HG03025 (cell line): Measurements from ENCODE around the gene TOR1B.

Experiments used
- ATAC-seq: cut with Tn5 transposase; IDR thresholded peaks from one replicate; pipeline ENCODE4 v1.9.1; 2021; ENCODE audit warnings: mild to moderate bottlenecking, moderate library complexity; ENCODE audit not compliant: unreplicated experiment, low FRiP score

The TOR1B gene

DNA sequence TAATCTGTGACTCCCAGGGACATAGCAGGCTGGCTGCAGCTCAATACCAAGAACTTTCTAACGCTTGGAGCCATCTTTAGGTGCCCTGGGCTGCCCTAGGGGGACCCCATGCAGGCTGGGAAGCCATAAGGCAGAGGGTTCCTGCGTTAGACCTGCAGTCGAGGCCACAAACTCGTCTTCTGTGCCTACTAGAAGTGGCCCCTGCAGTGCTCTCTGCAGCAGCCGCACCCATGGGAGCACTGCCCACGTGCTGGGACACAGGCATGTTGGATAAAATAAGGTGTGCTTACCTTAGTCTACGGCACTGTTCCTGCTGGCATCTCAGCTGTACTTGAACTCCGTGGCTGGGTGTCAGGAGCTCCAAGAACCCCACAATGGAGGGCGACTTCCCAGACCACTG is 9.4 kb downstream of the TOR1B start:
- ATAC-seq = no peak

DNA sequence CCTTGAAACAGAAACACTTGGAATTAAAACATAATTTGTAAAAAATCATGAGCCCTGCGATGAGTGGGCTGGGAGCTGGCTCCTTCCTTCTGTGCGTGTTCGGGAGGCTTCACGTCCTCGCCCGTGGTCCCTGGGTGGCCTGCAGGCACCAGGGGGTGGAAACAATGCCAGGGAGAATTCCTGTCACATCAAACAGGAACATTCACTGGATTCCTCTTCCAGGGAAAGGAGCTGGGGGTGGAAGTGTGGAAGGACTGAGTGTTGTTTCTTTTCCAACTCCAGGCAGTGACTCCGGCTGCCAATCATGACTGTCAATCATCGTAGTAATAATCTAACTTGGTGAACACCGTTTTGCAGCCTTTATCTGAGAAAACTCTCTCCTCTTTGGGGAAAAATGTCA is 10.7 kb downstream of the TOR1B start:
- no peak for ATAC-seq

- ATAC-seq = no peak
These were observed 11.6 kb downstream of the TOR1B start for GRCh38 chr9:129814432-129815223.

DNA sequence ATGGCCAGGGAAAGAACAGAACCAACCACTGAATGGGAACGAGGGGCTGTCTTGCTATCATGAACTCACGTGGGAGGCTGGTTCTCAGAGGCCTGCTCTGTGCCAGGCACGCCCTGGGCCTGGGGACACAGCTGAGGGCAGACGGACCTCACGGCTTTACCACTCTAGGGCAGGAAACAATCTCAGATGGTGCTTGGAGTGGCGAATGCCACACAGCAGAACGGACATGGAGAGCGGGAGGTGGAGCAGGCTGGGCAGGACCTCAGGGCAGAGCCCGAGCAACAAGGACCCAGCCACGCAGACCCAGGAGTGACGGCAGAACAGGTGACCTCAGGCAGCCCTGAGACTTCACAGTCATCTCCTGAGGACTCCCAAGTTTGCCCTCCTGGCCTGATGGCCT is 12.3 kb downstream of the TOR1B start:
- no peak for ATAC-seq

GRCh38 chr9:129816501-129817435 is 13.8 kb downstream of the TOR1B start:
- ATAC-seq = no peak

DNA sequence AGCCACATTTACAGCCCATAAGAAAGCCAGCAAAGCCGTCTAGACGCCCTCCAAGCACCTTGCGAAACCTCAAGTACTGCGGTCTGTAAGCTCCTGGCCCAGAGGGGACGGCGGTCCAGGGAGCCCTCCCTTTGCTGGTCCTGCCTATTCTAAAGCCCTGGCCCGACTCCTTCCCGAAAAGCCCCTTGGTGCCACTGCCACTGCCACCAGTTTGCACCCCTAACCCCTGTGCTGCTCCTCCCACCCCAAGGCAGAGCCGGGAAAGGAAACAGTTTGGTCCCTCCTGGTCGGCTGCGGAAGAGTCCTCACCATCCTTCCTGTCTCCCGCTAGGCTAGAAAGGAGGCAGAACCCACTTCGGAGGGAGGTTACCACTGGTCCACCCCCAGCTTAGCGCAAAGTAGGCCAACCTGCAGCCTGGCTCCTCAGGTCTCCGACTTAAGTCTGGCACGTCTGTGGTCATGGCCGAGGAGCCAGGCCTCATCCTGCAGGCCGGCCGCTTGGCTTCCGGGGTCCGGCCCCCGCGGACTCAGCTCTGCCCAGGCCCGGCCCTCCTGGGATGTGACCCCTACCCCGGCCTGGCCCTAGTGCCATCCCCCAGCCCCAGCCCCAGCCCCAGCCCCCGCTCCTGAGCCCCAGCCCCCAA is 20.0 kb downstream of the TOR1B start:
- no peak for ATAC-seq

- peak; percentile 24 for ATAC-seq
These were observed 20.6 kb downstream of the TOR1B start for GRCh38 chr9:129823542-129823934.

- peak; percentile 79 for ATAC-seq
These were observed 21.1 kb downstream of the TOR1B start, which contains the start of gene TOR1A for GRCh38 chr9:129823935-129824601. Gene TOR1A (minus strand): TSS chr9:129824136. CDS start chr9:129824085, 51 bp downstream.

- no peak for ATAC-seq
These were observed 23.4 kb downstream of the TOR1B start for GRCh38 chr9:129826344-129826743.

DNA sequence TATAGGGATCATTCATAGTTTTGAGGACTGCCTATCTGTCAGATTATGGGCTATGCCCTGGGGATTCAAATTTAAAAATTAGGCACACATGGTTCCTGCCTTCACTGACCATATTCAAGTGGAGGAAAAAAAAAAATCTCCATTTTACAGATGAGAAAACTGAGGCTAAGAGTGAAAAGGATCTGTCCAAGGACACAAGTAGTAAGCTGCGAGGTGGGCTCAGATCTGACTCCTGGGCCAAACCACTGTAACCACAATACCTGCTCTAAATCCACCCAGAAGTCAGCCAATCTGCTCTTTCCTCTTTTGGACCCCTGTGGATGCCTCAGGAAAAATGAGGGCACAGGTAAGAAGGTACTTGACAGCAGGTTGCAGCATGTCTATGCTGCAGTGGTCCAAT is 23.8 kb downstream of the TOR1B start:
- ATAC-seq = no peak

DNA sequence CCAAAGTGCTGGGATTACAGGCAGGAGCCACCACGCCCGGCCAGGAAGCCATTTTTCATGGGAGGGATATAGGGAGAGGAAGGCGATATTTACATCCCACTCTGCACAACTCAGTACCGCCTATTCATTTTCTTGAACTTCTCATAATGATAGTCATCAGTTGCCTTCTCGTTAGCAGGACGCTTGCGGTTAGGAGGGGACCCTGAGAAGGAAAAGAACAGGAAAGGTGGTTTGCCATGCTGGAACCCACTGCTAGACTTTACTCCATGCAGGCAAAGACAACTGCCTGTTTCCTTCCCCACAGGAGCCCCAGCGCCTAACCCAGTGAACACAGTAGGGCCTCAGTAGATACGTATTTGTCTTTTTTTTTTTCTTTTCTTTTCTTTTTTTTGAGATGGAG is 25.1 kb downstream of the TOR1B start:
- ATAC-seq = no peak

- ATAC-seq = no peak
These were observed 26.0 kb downstream of the TOR1B start for GRCh38 chr9:129828969-129829368.

- ATAC-seq = no peak
These were observed 30.0 kb downstream of the TOR1B start for GRCh38 chr9:129832982-129833381.

DNA sequence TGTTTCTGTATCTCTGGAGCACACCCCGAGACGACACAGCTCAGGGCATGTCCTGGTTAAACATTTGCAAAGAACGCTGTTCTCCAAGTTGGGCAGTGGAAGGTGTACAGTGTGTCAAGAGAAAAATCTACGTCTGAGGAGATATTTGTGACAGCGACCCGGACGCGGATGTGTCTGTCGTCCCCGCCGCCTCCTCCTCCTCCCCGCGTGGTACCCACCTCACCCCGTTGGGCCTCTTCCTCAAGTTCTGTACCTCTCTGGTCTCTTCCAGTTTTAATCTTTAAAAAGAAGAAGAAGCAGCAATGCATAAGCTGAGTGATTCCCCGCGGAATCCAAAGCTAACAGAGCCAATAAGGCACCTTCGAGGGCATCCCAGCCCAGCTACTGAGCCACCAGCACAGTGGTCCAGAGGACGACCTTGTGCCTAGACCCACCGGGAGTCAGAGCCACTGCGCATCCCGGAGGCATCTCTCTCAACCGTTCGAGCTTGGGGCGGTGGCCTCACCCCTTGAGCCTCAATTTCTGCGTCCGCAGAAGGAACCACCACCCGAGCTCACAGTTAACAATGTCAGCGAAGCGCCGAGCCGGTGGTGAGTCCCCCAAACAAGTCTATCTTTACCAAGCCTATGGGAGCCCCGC is 31.6 kb downstream of the TOR1B start:
- peak; percentile 28 for ATAC-seq

GRCh38 chr9:129835128-129835859 is 32.3 kb downstream of the TOR1B start, which contains the start of the genes C9orf78 and USP20:
Gene C9orf78 (minus strand): TSS chr9:129835275. CDS start chr9:129835221, 54 bp downstream.
Gene USP20 (plus strand): TSS chr9:129835458. CDS start chr9:129852556, 17,098 bp downstream.
- peak; percentile 92 for ATAC-seq

GRCh38 chr9:129835860-129836223 is 32.9 kb downstream of the TOR1B start:
- no peak for ATAC-seq

DNA sequence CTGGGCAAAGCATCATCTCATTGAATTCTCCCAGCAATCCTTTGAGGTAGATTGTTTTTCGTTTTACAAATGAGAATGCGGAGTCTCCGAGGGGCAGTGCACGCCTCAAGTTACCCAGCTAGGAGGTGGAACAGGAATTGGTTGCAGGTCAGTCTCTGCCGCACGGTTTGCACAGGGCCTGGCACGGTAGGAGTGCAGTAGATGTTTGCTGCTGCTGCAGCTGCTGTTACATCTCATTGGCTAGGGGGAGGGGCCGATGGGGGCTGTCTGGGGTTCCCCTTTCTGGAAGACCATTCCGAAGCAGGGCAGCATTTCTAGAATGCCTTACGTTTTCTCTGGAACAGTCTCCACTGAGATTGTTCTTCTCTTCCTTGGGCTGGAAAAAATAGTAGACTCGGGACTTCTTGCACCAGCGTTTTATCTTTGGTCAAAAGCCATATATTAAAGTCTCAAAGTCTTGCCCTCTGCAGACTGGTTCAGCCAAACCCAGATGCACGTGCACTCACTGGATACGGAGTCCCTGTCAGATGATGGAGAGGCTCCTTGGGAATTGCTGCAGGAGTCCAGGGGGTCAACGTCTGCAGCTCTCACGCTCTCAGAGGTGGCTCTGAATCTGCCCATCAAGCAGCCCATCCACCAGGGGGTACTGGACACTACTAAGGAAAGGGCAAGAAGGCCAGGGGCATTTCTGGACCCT is 33.5 kb downstream of the TOR1B start:
- ATAC-seq = no peak

DNA sequence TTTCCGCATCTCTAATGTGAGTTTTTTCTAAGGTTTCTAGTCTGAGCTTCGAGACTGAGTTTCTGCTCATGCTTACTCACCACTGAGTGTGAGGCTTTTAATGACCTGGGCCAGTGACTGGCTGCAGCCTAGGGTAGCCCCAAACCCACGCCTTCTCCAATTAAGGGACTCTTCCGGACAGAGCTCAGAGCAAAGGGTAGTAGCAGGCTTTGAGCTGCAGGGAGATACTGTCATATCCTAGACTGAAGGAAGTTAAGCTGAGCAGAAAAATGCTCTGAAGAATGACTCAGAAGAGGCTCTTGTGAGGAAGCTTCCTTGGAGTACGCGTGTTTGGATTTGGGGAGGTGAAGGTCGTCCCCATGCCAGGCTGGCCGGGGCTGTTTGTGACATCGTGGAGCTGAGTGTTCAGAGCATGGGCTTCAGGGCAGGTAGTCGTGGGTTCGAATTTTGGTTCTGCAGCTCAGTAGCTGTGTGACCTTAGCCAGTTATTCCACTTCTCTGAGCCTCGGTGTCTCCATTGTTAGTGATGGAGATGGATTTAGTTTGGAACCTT is 35.8 kb downstream of the TOR1B start:
- ATAC-seq = no peak
